GF-D8 (cell line): ENCODE results near the gene MAB21L4.
A peak's percentile ranks its signal among the peaks of the same experiment; 100 is the strongest.

Experiments used
- DNase-seq: peaks from one replicate; lab custom pipeline; 2025; lab: John Stamatoyannopoulos, UW

Gene MAB21L4

DNA sequence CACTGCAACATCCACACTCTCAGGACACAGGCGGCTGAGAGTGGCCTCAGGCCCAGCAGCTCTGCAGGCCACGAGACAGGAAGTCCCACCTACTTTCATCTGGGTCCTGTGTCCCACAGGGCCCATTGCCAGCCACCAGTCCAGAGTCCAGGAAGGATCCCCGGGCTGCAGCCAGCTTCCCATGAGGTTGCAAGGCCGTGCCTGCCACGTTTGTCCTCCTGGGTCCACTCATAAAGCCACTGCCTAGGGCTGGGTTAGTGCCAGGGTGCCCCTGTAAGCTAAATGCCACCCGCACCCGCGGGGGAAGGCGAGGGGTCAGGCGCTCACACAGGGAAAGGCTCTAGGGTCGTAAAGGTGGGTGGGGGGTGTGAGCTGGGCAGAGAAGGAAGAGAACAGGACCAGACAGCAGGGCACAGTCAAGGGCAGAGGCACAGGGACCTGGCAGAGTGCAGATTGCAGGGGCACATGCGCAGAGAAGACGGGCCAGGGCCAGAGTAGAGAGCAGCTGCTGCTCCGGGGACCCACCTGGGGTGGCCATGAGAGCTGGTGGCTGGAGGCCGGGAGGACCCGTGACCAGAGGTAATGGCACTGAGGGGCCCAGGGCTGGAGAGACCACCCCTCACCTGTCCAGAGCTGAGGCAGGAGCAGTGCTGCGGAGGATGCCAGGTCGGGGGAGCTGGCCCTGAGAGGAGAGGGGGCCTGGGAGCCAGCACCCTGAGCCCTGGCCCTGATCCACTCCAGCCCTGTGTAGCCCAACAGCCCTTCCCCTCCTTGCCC lies 19.3 kb downstream of the MAB21L4 start:
- DNase-seq = no peak

DNA sequence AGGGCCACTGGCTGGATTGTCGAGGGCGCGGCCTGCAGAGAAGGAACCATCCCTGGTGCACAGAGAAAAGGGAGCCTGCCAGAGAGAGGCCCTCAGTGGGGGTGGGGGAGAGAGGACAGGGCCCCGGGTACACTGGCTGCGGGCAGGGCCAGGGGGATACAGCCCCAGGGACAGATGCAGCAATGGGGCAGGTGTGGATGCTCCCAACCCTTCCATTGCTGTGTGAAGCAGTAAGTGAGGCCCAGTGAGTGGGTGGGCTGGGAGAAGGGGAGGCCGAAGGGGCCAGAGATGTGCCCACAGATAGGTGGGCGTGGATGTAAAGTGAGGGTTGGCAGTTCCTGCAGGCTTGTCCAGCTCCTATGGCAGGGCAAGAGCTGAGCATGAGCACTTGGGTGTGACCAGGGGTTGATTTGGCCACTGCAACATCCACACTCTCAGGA lies 19.9 kb downstream of the MAB21L4 start:
- DNase-seq = no peak

DNA sequence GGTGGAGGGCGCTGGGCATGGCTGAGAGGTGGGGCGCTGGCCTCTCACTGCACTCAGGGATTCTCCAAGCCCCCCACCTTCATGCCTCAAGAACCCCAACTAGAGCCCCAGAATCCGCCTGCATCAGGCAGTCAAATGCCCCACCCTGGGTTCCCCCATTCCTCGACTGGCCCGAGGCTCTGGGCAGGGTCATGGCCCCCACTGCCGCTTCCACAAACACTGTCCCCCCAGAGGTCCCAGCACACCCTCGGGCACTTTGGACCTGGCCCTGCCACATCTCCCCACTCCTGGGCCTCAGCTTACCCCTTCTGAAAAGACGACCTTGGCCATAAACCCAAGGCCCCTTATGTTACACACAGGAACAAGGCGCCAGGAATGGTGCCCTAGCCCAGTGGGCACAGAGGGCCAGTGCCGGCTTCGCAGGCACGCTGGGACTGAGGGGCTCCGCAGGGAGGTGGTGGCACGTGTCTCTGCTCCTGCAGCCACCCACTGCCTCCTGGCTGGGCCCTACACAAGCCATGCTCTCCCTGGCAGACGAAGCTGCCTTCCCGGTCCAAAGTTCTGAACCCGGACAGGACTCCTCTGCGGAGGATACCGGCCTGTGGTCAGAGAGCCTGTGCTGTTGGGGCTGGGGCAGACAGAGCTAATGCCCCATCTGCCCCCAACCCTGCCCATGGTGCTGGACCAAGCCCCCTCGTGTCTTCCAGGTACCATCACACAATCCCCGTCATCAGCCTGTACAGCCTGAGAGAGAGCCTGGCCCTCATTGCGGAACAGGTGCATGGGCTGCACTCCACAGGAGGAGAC lies 20.5 kb downstream of the MAB21L4 start:
- DNase-seq = no peak

DNA sequence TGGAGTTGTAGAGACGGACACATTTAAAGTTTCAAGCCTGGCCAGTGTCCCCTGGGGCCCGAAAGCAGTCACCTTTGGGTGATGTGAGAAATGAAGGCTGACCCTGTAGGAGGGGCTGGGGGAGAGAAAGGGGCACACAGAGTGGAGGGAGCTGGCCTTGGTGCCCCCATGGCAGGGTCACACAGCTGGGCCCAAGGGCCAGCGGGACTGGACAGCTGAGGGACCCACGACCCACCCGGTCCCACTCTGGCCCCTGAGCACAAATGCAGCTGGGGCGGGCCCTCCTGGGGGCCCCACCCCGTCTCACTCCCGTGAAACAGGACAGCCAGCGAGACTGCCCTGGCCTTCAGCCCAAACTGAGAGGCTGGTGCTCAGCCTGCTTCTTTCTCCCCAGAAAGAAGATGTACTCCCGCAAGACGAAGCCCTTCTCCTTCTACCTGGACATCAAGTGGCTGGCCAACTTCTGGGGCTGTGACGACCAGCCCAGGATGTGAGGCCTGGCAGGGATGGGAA lies 21.2 kb downstream of the MAB21L4 start:
- no peak for DNase-seq

DNA sequence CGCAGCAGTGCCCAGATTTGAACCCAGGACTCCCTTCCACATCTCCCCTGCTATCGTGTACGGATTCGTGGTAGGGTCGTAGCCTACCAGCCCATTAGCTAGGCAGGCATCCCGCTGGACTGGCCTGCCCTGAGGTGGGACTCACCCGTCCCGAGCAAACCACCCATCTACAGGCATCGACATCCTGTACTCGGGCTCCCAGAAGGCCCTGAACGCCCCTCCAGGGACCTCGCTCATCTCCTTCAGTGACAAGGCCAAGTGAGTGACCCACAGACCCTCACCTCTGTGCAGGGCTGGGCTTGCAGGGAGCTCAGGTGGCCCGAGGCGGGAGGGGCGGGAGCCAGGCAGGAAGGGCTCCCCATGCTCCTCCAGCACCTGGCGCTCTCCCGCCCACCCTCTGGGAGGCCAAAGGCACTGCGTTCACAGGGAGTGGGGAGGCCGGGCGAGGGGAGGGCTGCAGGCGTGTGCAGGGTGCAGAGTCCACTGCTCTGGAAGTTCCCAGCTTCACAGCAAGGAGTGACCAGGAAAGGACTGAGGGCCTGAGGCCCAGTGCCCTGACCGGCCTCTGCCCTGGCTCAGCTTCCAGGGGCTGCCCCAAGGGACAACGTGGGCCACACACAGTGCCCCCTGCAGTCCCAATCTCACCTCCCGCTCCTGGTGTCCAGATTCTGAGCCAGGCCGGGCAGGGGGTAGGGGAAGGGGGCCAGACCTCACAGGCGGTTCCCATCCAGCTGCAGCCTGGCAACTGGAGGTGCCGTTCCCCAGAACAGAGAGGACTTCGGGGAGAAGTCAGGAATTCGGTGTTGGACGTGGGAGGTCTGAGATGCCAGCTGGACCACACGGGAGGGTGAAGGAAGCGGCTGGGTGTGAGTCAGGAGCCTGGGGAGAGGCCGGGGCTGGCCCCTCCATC lies 21.9 kb downstream of the MAB21L4 start:
- DNase-seq = no peak

DNA sequence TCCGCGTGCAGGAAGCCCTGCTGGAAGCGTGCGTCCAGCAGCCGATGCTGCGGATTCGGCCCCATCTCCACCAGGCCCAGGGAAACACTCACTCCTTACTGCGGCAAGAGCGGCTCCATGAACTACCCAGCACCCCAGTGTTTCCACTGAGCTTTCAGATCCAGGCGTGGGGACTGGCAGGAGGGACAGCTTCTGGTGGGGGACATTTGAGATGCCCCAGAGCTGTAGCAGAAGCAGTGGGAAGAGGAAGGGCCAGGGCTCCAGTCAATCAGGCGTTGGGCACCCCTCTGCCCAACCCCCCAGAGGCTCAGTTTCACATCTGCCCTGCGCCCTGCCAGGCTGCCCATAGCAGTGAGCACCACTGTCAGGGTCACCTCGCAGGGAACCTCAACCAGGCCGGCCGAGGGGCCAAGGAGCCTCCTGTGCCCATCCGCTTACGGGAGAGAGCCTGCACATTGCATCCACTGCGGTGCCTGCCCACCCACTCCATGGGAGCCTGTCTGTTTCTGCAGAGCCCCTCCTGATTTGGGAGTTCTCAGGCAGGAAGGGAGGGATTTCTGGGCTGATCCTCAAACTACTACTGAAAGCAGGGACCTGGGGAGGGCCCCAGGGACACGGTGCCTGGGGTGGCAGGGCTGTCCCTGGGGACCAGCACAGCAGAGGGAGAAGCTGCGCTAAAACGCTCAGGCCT lies 22.7 kb downstream of the MAB21L4 start:
- no peak for DNase-seq

DNA sequence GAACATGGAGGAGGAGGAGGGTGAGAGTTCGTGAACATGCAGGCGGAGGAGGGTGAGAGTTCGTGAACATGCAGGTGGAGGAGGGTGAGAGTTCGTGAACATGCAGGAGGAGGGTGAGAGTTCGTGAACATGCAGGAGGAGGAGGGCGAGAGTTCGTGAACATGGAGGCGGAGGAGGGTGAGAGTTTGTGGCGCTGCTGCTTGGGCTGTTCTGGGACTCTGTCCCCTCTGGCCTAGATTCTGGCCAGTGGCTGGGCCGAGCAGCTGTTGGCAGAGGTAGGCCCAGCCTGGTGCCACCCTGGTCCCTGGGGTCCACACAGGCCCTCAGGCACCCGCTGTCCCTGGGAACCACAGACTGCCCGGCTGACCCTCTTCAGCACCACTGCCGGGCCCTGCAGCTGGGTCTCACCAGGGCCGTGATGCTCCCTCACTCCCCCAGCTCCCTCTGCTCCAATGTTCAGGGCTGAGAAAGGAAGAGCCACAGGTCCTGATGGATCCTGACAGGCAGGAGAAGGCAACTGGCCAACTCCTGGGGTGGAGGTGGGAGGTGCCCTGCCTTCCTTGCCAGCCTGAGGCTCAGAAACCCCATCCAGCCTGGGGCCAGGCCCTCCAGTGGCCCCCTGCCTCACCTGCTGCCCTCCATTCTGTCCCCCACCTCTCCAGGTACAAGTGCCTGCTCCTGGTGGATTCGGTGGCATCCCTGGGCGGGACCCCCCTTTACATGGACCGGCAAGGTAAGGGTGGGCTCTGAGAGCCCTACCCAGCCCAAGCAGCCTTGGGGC lies 23.4 kb downstream of the MAB21L4 start:
- no peak for DNase-seq

DNA sequence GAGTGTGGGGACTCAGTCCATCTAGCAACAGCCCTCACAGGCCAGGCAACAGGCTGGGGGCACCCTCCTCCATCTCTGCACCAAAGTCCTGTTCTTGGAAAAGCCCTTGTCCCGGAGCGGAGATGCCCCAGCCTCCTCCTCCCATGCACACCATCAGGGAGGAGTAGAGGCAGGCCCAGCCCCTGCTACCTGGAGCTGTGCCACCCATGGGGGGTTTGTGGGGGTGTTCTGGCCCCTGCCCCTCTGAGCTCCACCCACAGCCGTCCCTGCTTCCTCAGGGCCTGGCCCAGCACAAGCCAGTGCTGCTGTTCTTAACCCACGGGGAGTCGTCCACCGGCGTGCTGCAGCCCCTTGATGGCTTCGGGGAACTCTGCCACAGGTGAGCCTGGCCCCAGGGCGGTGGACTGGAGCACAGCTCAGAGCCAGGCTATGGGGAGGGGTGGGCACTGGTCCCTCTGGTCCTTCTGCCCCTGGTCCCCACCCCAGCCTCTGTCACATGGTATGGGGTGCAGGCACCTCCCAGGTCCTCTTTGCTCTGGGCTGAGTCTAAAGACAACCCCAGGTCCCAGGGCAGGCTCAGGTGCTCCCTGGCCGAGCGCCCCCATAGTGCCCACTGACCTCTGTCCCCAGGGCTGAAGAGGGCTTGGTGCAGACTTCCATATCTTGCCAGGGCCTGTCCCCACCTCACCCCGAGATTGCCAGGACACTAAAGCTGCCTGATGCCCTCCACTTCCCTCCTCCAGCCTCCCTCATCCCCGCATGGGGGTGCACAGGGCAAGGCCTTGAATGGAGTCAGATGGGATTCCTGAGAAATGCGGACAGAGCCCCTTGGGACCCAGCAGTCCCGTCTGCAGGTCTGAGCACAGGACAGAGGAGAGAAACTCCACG lies 24.6 kb downstream of the MAB21L4 start:
- DNase-seq = no peak

DNA sequence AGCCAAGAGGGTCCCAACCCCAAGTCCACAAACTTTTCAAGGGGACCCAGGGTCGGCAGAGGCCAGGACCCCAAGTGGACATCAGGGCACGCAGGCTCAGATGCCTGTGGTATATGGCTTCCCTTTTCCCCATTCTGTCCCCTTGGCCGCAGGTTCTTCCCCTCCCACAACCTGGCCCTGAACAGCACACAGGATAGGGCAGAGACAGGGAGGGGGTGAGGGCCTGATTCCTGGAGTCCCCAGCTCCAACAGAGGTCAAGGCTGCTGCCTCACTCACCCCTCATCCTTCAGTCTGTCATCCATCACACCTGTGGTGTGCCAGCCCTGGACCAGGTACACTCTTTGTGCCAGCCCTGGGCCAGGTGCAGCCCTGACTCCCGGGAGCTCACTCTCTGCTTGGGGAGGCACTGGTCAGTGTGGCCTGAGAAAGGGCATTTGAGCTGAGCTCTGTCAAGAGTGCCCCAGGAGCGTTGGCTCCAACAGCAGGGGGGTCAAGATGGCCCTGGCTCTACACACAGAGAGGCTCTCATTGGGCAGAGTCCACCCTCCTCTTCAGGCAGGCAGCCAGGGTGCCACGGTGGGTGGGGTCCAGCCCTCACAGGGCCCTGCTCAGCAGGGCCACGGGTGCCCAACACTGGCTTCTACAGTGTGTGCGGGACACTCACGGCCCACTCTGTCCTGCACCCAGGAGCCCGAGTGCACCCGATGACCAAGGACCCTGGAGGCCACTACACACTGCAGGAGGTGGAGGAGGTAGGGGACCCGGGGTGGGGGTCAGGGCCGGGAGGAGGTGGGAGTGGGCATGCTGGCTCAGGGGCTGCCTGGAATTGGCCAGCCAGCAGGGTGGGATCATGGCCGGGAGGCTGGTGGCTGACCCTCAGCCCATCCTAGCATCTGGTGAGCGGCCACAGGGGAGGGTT lies 25.7 kb downstream of the MAB21L4 start:
- no peak for DNase-seq

DNA sequence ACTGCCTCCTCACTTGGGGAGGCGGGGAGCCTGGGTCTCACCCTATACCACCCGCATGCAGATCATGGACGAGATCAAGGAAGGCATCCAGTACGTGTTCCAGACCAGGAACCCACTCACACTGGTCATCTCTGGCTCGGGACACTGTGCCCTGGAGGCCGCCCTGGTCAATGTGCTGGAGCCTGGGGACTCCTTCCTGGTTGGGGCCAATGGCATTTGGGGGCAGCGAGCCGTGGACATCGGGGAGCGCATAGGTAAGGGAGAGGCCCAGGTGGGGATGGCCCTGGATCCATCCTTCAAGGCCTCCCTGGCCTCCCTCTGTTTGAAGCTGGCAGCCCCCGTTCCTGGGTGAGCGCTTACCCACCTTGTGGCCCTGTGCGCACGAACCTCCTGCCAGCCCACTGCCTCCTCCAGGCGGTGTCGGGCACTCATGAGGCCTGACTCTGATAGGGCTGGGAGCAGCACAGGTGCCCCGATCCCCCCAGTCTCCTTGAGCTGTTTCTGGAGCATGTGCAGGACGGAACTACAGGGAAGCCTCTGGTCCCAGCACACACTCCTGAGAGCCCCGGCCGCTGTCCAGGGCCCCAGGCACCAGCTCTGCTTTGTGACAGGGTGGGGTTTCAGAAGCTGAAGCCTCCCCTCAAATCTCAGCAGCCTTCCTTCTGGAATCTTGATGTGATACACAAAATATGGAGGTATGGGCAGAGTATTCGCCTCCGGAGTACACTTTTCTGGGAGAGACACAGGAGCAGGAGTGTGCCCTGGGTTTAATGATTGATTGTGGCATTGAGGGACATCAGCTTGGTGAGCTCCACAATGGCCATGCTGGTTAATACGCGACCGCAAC lies 26.6 kb downstream of the MAB21L4 start:
- no peak for DNase-seq

DNA sequence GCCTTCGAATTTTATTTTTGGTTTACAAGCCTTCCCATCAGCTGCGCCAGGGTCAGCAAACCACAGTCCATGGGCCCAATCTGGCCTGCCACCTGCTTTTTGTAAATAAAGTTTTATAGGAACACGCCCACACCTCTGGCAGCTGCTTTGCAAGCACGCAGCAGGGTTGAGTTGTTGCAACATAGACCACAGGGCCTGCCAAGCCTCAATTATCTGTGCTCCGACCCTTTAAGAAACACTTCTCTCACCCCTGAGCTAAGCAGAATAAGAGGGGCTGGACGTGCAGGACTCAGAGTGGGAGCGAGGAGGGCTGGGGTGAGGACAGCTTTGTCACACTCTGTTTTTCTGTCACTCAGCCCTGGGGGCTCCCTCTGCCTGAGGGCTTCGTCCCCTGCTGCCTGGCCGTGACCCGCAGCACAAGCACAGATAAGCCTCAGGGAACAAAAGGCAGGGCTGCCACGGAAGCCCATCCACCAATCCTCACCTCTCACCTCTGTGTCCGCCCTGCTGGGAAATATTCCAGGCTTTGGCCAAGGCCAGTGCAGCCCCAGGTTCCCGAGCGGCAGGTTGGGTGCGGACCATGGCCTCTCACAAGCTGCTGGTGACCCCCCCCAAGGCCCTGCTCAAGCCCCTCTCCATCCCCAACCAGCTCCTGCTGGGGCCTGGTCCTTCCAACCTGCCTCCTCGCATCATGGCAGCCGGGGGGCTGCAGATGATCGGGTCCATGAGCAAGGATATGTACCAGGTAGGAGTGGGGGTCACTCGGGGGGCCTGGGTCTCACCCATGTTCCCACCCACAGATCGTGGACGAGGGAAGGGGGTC lies 27.5 kb downstream of the MAB21L4 start, which contains the start of gene AGXT:
Gene AGXT, plus strand, starts transcription at position 539 of the 823 bp plus-strand sequence. Its CDS starts 42 bp downstream, at position 581.
- DNase-seq = peak; percentile 29

DNA sequence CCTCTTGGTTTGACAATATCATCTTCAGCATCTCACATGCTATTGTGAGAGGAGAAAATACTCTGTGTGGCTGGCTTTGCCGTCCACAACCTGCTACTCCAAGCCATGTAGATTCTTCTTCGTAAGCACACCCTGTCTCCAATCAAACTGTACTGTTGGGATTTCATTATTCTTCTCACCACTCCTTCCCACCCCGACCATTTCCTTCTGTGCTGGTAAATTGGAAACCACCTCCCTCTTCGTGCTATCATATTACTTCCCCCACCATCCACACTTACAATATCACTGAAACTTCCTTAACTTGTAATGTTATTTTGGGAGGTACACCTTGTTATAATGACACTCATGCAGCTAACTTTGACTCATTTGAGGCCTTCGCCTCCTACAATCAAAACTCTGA lies 30.6 kb downstream of the MAB21L4 start:
- DNase-seq = no peak

DNA sequence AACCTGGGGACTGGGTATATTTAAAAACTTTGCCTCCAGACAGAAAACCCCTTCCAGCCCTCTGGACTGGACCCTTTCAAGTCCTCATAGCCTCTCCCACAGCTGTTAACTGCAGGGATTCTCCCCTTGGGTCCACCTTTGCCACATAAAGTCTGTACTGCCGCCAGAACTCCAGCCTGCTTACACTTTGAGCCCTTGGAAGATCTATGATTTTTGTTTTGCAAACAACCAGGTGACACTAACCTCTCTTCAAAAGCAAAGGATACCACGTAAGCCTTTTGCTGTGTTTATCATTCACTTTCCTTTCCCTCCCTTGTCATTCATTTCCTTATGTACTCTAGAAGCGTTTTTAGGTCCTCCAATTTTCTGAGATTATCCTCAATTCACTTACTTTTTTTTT lies 31.5 kb downstream of the MAB21L4 start:
- DNase-seq = no peak

DNA sequence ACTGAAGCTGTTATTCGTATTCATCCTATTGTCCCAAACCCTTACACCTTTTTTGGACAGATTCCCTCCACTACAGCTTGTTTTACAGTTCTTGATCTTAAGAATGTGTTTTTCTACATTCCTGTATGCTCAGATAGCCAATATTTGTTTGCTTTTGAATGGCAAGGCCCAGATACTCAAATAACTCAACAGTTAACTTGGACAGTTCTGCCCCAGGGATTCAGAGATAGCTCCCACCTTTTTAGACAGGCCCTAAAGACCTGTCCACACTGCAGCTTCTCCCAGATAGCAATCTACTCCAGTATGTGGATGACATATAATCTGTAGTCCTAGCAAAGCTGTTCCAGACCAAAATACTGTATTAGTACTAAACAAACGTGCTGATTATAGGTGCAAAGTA lies 34.4 kb downstream of the MAB21L4 start:
- no peak for DNase-seq

DNA sequence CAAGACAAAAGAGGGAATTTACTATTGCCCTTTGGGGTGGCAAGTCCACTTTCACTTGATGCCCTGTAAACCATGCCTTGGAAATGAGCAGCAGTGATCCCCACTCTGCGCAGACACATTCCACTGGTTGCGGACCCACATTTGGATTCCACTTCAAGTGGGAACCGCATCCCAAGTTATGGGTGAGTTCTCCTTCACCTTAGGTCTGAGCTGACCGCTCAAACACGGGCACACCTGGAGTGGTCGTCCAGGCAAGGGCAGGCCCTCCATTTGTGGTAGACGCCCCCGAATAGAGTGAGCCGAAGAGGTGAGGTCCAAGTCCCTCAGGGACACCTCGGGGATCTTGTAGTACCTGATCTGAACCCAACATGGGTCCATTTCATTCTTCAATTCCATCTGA lies 37.1 kb downstream of the MAB21L4 start:
- no peak for DNase-seq

DNA sequence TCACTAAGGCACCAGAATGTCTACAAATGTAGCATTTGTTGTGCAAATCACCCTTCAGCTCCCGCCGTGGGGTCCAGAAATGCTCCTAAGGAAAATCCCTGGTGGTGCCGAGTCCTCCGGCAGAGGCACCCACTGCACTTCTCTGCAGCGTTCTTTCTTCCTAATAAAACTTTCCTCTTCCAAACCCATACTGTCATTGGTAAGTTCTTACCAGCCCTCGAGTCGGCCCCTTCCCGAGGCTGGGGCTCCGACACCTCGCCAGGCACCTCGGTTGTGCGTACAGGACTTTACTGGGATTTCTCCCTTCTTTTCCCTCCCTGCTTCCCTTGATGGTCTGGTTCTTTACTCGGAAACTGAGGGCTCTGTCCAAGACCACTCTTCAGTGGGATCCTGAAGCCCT lies 37.6 kb downstream of the MAB21L4 start:
- no peak for DNase-seq
